Urothelium cell line (cell line): ENCODE data around the gene SLC22A15.

Experiments used
- DNase-seq: peaks from one replicate; pipeline ENCODE4 v3.0.0; 2011; ENCODE audit warnings: low spot score, mixed read lengths
- FAIRE-seq: peaks from 2 replicates; lab custom pipeline; 2011; peaks lifted over from hg19 to GRCh38; lab: Jason Lieb, UNC

SLC22A15 gene

DNA sequence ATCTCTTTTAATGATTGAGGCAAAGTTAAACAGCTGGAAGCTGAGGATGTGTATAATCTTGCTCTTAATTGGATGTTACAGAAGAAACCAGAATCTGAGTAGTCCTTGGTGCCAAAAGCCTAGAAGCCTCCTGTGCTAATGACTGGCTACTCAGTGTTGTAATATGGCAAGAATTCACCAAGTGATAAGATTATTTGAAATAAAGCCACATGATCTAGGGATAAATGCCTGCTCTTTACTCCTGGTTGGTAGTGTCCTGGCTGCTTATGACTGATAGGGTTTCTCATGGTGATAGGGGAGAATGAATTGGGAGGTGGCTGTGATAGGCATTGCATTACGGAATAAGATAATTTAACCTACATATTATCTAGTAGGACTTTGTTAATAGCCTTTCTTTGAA is 121.3 kb downstream of the SLC22A15 start:
- FAIRE-seq (no peak), DNase-seq (no peak)

DNA sequence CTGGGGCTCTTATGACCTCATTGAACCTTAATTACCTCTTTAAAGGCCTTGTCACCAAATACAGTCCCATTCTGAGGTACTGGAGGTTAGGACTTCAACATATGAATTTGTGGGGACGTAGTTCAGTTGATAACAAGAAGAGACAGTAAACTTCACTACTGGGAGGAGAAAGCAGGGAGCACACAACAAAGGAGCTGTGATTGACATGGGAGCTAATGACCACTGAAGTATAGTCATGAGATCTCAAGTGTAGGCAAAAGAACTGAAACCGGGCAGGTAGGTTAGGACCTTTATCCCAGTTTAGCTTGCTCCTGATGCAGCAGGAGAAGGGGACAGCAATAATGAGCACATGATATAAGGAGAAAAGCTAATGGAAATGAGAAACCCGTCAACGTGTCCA is 123.1 kb downstream of the SLC22A15 start:
- DNase-seq (no peak), FAIRE-seq (no peak)

DNA sequence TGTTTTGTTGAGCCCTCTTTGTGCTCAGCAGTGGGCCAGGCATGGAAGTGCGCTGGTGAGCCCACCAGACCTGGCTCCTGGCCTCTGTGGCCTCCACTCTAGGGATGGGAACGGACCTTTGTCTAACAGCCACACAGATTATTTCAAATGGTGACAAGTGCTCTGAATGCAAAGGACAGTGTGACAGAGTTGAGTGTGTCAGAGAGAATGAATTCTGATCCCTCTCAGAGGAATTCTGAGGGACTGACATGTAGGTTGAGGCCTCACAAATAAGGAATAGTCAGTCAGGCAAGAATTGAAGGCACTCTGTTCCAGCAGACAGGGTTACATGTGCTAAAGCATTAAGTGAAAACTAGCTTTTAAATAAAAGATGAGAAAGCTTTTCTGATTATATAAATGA is 123.6 kb downstream of the SLC22A15 start:
- DNase-seq: no peak
- no peak for FAIRE-seq

DNA sequence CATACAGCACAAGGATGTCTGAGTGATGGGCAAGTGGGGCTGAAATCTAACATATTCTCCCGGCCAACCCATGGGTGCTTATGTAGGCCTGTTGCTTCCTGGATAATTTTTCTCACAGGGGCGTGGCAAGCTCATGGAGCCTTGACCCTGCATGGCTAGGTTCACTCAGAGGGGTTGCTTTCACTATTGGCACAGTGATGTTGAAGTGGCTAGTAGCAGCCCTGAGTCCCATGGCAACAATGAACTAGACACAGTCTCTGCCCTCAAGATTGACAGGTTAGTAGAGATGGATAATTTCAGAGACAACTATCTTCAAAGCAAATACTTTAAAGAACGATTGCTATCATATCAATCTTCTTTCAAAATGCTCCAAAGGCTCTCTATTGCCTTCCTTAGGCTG is 128.4 kb downstream of the SLC22A15 start:
- no peak for DNase-seq
- no peak for FAIRE-seq

DNA sequence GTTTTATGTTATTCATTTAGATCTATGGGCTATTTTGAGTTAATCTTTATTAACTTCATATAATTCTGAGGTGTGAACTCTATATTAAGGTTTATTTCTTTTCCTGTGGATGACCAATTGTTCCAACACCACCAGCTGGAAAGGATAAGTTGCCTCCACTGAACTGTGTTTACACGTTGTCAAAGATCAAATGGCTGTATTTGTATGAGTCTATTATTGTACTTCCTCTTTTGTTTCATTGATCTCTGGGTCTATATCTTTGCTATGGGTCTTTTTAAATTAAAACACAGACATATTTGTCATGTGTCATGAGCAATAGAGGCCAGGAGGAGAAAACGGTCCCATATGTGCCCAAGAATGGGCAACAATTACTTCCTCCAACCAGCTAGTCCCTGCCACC is 129.7 kb downstream of the SLC22A15 start:
- DNase-seq (no peak), FAIRE-seq (no peak)

DNA sequence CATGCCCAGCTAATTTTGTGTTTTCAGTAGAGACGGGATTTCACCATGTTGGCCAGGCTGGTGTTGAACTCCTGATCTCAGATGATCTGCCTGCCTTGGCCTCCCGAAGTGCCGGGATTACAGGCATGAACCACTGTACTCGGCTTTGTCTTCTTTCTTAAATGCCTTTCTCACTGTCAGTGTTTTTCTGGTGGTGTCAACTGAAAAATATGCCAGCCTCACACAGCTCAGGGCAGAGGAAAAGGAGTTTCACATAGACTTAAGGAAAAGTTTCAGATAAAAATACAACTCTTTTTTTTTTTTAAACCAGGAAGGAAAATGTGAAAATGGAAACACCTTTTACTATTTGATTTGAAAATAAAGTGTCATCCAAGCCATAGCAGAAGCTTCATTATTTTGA is 130.3 kb downstream of the SLC22A15 start:
- no peak for FAIRE-seq

DNA sequence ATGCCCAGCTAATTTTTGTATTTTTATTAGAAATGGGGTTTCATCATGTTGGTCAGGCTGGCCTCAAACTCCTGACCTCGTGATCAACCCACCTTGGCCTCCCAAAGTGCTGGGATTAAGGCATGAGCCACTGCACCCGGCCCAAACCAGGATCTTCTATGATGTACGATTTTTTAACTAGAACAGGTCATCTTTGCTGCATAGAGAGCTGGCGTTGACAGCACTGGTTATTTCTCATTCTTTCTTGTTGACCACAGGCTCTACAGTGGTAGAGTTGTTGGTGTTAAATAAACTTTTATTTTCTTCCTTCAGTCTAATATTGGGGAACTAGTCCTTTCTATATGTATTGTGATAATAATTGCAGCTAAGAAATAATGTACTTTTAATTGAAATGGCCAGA is 131.1 kb downstream of the SLC22A15 start:
- DNase-seq: no peak
- FAIRE-seq: no peak

More for the DNA sequence above, 130.3 kb downstream of the SLC22A15 start:
- no peak for DNase-seq

DNA sequence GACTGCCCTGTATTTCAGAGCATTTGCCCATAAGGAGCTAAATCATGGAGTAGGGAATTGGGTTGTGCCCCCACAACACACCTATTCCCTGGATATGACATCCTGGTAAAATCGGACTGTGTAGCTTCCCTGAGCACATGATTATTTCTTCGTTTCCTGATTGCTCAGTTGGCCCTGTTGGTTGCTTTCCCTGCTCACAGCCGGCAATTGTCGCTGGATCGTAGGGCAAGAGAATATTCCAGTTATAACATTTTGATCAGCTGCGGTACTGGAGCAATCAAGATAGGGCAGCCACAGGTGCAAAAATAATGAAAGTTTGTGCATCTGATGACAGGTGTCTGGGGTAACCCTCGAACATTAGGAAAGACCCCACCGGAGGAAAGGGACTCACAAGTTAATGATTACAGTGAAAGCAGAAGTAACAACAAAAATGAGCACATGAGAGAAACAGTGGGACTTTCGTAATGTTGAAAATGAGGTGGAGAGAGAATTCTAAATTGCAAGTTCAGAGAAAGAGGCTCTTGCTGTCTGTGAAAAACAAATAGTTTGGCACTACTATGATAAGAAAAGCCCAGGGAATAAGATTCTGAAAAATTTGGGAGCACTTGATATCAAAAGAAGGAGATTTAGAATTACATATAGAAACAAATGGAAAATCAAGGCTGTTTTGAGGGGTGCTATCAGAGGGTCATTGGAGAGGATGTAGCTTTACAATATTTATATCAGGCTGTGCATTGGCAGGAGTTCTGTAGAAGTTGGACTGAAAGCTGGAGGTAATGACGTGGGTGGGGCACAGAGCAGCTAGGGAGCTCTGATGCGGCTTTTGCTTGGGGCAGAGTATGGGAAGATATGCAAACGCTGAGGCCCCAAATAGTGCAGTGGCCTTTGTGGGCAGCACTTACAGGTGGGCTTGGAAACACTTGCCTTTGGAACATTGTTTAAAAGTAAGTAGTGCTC is 134.5 kb downstream of the SLC22A15 start, which contains the start of gene MAB21L3:
MAB21L3 (plus strand) TSS at position 833 of the 957 bp plus-strand sequence. CDS start 1,217 bp downstream, outside the sequence.
- DNase-seq (no peak), FAIRE-seq (no peak)

DNA sequence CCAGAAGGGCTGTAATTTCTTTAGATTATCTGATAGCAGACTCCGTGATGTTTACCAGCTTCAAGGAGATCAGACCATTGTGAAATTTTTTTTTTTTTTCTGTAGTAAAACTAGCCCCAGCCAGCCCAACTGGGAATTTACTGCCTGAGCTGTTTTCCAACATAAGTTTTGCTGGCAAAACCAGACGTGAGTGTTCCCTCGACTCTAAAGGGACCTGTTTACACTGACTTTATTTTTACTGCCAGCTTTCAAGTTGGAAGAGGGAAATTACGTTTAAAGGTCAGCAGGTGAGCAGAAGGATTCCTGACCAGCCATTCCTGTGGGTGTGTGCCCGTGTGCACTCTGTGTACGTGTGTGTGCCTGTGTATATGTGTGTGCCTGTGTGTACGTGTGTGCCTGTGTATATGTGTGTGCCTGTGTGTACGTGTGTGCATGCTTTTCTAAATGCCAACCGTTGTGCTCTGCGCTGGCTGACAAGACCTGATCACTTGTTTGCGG is 135.3 kb downstream of the SLC22A15 start:
- DNase-seq (no peak), FAIRE-seq (peak; percentile 71)

DNA sequence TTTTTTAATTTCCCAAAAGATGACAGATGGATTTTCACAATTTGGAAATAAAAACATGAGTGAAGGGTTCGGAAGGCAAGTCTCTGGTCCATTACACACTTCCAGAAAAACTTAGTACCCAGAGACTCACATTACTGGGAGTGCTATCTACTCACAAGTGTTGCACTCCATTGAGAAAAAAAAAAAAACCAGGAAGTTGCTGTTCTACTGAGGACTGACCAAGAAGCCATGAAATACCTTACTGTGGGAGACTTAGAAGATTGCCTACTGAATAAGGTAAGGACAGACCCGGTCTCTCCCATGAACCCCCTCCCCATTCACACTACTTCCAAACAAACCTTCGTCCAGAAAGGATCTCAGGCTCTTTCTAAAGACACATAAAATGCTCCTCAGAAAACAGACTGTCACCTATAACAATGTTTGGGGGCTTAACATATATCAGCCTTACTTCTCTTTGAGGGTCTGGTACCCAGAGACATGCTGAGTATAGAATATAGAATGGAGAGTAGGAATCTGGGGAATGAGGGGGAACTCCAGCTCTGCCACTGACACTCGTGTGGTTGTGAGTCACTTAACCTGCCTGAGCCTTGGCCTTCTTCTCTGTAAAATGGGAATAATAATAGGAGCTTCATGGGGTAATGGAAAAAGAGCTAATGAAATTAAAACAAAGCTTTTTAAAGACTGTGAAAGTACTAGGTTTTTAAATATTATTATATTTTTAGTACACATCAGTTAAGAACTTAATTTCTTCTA is 136.3 kb downstream of the SLC22A15 start:
- no peak for DNase-seq
- no peak for FAIRE-seq

DNA sequence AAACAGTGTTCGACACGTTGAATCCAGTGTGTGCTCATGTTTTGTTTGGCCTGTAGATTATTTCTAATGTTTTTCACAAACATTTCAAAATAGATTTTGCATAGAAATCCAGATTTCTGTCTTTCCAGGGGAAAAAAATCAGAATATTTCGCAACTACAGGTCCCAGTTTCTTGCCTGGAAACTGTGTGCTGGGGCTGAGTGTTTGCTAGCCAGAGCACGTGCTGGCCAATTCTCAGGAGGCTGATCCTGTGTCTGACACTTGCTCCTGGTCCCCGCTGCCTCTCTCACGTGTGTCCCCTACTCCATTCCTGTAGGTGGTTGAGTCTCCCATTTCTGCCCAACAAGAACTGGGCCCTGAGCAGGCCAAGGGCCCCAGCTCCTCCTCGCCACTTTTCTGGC is 137.3 kb downstream of the SLC22A15 start:
- DNase-seq: no peak
- FAIRE-seq: no peak

DNA sequence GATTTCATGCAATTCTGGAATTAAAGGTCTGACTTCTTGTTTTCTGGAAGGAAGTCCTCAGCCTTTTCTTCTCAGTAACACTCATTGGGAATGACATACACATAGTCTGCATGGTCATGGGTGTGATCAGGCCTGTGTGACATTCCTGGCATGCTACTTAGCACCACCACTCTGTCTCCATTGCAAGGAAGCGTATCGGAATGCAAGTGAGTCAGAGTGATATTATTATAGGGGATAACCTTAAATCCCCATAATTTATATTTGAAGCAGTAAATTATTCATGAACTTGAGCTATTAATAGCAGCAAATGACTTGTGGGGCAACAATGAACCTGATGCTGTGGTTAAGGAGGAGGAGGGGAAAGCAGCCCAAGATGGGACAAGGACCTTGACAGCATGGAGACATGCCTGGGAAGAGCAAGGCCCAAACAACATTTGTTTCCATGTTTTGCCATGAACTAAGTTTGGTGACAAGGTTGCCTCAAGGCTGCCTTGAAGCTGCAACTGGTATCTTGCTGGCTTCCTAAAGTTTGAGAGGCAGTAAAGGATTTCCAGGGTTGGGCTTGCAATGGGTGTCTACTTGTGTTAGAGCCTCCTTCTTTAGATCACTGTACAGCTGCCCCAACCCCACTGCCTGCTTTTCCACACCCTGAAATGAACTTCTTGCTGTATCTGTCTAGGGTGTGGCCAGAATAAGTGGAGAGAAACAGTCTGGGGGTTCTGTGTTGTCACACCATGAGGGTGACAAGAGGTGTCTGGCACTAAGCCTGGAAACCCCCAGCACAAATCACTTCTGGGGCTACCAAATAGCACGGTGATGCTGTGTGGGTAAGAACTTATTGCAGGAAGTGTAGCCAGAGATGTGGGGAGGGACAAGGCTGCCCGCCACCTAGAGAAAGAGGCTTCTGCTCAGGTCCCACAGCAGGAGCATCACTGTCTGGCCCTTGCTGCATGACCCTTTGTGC is 139.4 kb downstream of the SLC22A15 start:
- no peak for FAIRE-seq
- DNase-seq: peak; percentile 62

DNA sequence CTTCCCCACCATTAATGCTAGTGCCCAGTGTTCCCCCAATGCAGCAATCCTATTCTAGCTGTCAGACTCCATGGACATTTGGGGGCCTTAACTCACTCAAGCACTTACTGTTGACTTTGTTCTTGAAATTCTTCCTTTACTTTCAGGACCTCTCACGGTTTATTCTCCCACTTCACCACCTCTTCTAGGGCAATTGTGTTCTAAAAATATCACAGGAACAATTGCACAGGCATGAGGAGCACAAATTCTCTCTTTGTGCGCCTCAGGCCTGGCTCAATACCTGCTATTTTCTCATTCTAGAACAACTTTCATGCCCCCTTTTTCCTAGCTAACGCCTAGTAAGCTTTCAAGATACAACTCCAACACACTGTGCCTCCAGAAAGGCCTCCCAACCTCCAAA is 142.2 kb downstream of the SLC22A15 start:
- DNase-seq: no peak

More for the DNA sequence above, 142.2 kb downstream of the SLC22A15 start:
- FAIRE-seq: no peak
